K562 (cell line): Measurements from ENCODE around the gene LMO2. TPM values are rescaled to one million over a fixed set of nuclear protein-coding genes. Genes with fewer than 3 reads are reported as not detected.

Source experiments
- ATAC-seq: fragments of 200-7000 bp; cut with Tn5 transposase; 3 replicates; pipeline ENCODE4 v1.9.1; 2020; ENCODE audit warnings: moderate library complexity
- BruUV-seq: library from RNA; stranded (reverse); fragments of 400-500 nt; replicated peaks from 2 replicates; lab custom pipeline; 2021; lab: Mats Ljungman, UMichigan
- CTCF ChIA-PET: fragments of 300-600 bp; formaldehyde crosslinking; extraction: SDS; loops from one replicate; lab custom pipeline; 2021; ENCODE audit warnings: low intra/inter-chr PET ratio; lab: Yijun Ruan, JAX
- POLR2A ChIA-PET: fragments of 300-600, 350-650 bp; sonication (Branson Sonifier 250); formaldehyde crosslinking; extraction: SDS; loops from one replicate; lab custom pipeline; 2021; ENCODE audit warnings: antibody characterized with exemption, inconsistent platforms; lab: Yijun Ruan, JAX
- DNase-seq, 4 experiments: peaks; one replicate each; pipeline versions ENCODE4 v3.0.0 to v3.0.0-alpha.2; 2011 to 2018; ENCODE audit warnings: low spot score in 3 of 4, mixed read lengths in 3 of 4; ENCODE audit errors: extremely low read depth in 1 of 4
- FAIRE-seq: peaks from 2 replicates; lab custom pipeline; 2011; peaks lifted over from hg19 to GRCh38; lab: Jason Lieb, UNC
- H2AFZ ChIP-seq: 2 replicates; pipeline ENCODE4 v1.6.0; 2011; ENCODE audit warnings: low read depth, low read length, control low read depth, inconsistent platforms
- H3K27ac ChIP-seq: fragments of 200-600 bp; 3 replicates; pipeline ENCODE4 v1.8.0; 2011; ENCODE audit warnings: low read depth, mild to moderate bottlenecking, control low read depth, inconsistent platforms, low read length, moderate library complexity, mixed read lengths; ENCODE audit errors: extremely low read depth
- H3K27me3 ChIP-seq, 2 experiments: fragments of 300-600 bp in 1 of 2; 2 replicates in 1 of 2; 3 replicates in 1 of 2; pipeline versions ENCODE4 v1.6.0 to v1.8.0; 2011; ENCODE audit warnings: inconsistent platforms in 2 of 2, low read length in 2 of 2, mild to moderate bottlenecking in 1 of 2, mixed read lengths in 1 of 2, moderate library complexity in 1 of 2; ENCODE audit not compliant: control insufficient read depth in 2 of 2, insufficient read depth in 2 of 2
- H3K36me3 ChIP-seq: fragments of 300-600 bp; 3 replicates; pipeline ENCODE4 v1.8.0; 2011; ENCODE audit warnings: mild to moderate bottlenecking, low read length, inconsistent platforms; ENCODE audit not compliant: control insufficient read depth, insufficient read depth
- H3K4me1 ChIP-seq, 2 experiments: fragments of 200-600 bp in 1 of 2; replicated peaks in 1 of 2; 2 replicates in 1 of 2; 3 replicates in 1 of 2; pipeline versions ENCODE4 v1.5.1 to v1.8.0; 2011; ENCODE audit warnings: inconsistent platforms in 2 of 2, low read length in 2 of 2, mild to moderate bottlenecking in 1 of 2, mixed read lengths in 1 of 2, moderate library complexity in 1 of 2; ENCODE audit not compliant: control insufficient read depth in 2 of 2, insufficient read depth in 2 of 2
- H3K4me2 ChIP-seq: 2 replicates; pipeline ENCODE4 v1.6.1; 2011; ENCODE audit warnings: low read length, control low read depth, inconsistent platforms, mixed read lengths; ENCODE audit not compliant: insufficient read depth
- H3K4me3 ChIP-seq: fragments of 200-600 bp; sonication (generic), shearing (Covaris generic); 2 replicates; pipeline ENCODE4 v1.5.1; 2016; ENCODE audit warnings: control low read depth, inconsistent platforms
- H3K79me2 ChIP-seq: fragments of 200-600 bp; 3 replicates; pipeline ENCODE4 v1.8.0; 2011; ENCODE audit warnings: low read length, inconsistent platforms; ENCODE audit not compliant: control insufficient read depth, insufficient read depth
- H3K9ac ChIP-seq, 2 experiments: 2 replicates each; pipeline versions ENCODE4 v1.6.0 to v1.6.1; 2011; ENCODE audit warnings: low read depth in 2 of 2, low read length in 2 of 2, control low read depth in 1 of 2, inconsistent platforms in 1 of 2, mild to moderate bottlenecking in 1 of 2, mixed read lengths in 1 of 2; ENCODE audit not compliant: insufficient read depth in 1 of 2
- H3K9me1 ChIP-seq: one replicate; pipeline ENCODE4 v1.6.0; 2011; ENCODE audit warnings: inconsistent platforms, mild to moderate bottlenecking, low read length, moderate library complexity; ENCODE audit not compliant: control insufficient read depth, insufficient read depth
- H3K9me3 ChIP-seq: replicated peaks from 2 replicates; pipeline ENCODE4 v1.5.1; 2011; ENCODE audit warnings: low read depth, low read length, inconsistent platforms; ENCODE audit not compliant: control insufficient read depth, insufficient read depth
- H4K20me1 ChIP-seq: replicated peaks from 2 replicates; pipeline ENCODE4 v1.6.1; 2011; ENCODE audit warnings: low read length, inconsistent platforms, mixed read lengths; ENCODE audit not compliant: control insufficient read depth, insufficient read depth
- GTF2E2 ChIP-seq: fragments of 200-800 bp; sonication (Bioruptor generic); IDR thresholded peaks from 2 replicates; pipeline ENCODE4 v1.6.1; 2016; ENCODE audit warnings: missing genetic modification characterization, missing compliant biosample characterization
- TFE3 ChIP-seq: fragments of 450-650 bp; formaldehyde crosslinking; IDR thresholded peaks from 2 replicates; pipeline ENCODE4 v1.4.0; 2020; ENCODE audit warnings: mild to moderate bottlenecking, mixed read lengths
- ZC3H4 ChIP-seq: sonication (generic); formaldehyde crosslinking; IDR thresholded peaks from 2 replicates; pipeline ENCODE4 v1.9.0; 2021; ENCODE audit warnings: missing genetic modification reagents, borderline replicate concordance
- ZNF384 ChIP-seq: IDR thresholded peaks from 2 replicates; pipeline ENCODE4 v1.6.1; 2012; ENCODE audit warnings: low read depth, low read length, improper control_type of control experiment
- ZNF592 ChIP-seq: fragments of 450-650 bp; IDR thresholded peaks from 2 replicates; pipeline ENCODE4 v1.6.1; 2017; ENCODE audit warnings: antibody characterized with exemption, mild to moderate bottlenecking
- WGBS: fragments of 100-300 bp; shearing (Covaris generic); methylation state at CpG from one replicate; pipeline ENCODE4 v1.1.6; 2016; ENCODE audit warnings: low coverage, mixed read lengths; ENCODE audit not compliant: insufficient coverage; ENCODE audit errors: missing lambda C conversion rate; 5-methylcytosine and 5-hydroxymethylcytosine counted together
- in situ Hi-C: fragments of 300-500 bp; cut with MboI; formaldehyde crosslinking; loops from 4 replicates; pipeline ENCODE4 v1.15.0; 2018; ENCODE audit warnings: inconsistent platforms, mixed read lengths
- intact Hi-C: fragments of 100-400 bp; cut with micrococcal nuclease; formaldehyde crosslinking; loops from 2 replicates; pipeline ENCODE4 v1.14.2; 2022
- polyA plus RNA-seq, 8 experiments: library from polyadenylated mRNA; depleted of rRNA in 4 of 8; stranded (reverse) in 5 of 8; unstranded in 3 of 8; fragments of >200 nt; fragmentation: Nextera tagmentation in 2 of 8; fragmentation: Illumina TruSeq in 1 of 8; extraction: Ambion mirVana in 2 of 8; extraction: Trizol in 1 of 8; gene quantifications; 2 replicates each; pipeline versions ENCODE4 v1.2.1 to v1.2.3, GENCODE V29; 2011 to 2014; ENCODE audit warnings: inconsistent platforms in 1 of 8, missing spikeins in 1 of 8
- total RNA-seq, 7 experiments: library from RNA; depleted of rRNA in 6 of 7; stranded (reverse); fragments of >200 nt in 6 of 7; fragmentation: Illumina TruSeq in 2 of 7; extraction: Trizol in 2 of 7; gene quantifications; 2 replicates each; pipeline versions ENCODE4 v1.2.1 to v1.2.3, GENCODE V29; 2011 to 2021; ENCODE audit warnings: low replicate concordance in 1 of 7

LMO2 gene
- total and polyA plus RNA-seq, 9 of the 15 experiments (the other 6 are each of a cell fraction or from before 2014, with no cell fraction given), result 6.9 to 126 (median 91.5) TPM

- POLR2A ChIA-PET, result interaction anchor here (3.3 to 4.4 kb wide), 3 partner anchors 10 to 16 kb away, joined by 10 to 38 read pairs (median 26); partner anchors contain the start of gene LMO2
- WGBS, result 61% methylated on average over 7 of the region's 9 CpGs
- in situ Hi-C loops, result no loop called here
Measured at GRCh38 chr11:33879375-33879774, 12.5 kb downstream of the LMO2 start.

GRCh38 chr11:33877038-33877437 lies 14.8 kb downstream of the LMO2 start:
- no peaks in the 10 kb centered on the region; a peak in 1 of 5 replicates for H3K27me3 ChIP-seq
- peaks cover 20 to 42% of the 10 kb centered on the region in 2 experiments; a peak in 4 of 5 replicates for H3K4me1 ChIP-seq
- no peak overlapping the region; the same call in 1 of the 2 replicates for H3K4me2 ChIP-seq
- 71% methylated on average over 3 of the region's 3 CpGs for WGBS
- no TSS peak for BruUV-seq
- ATAC-seq (peak; percentile 51; the same call in 2 of the 3 replicates), DNase-seq (peak in 2 of 4 experiments; percentile 24 to 54), FAIRE-seq (no peak)
- no peak overlapping the region for H3K4me3 ChIP-seq
- H3K9ac ChIP-seq, result no peak overlapping the region
- in situ Hi-C loops, result no loop called here
- H4K20me1 ChIP-seq, result no peaks in the 10 kb centered on the region
- no peaks in the 10 kb centered on the region for H3K9me3 ChIP-seq
- CTCF ChIA-PET, result no interaction called here
- intact Hi-C loops, result no loop called here
- H2AFZ ChIP-seq, result peak overlapping the region; percentile 32; the same call in 1 of the 2 replicates
- H3K9me1 ChIP-seq, result no peaks in the 10 kb centered on the region
- H3K27ac ChIP-seq, result no peak overlapping the region
- peaks cover 92% of the 10 kb centered on the region for H3K79me2 ChIP-seq
- POLR2A ChIA-PET, result interaction anchor here (2.1 to 4.4 kb wide), 3 partner anchors 7 to 15 kb away, joined by 5 to 38 read pairs (median 26); partner anchors contain the start of gene LMO2
- peaks cover 11% of the 10 kb centered on the region; the same call in 2 of the 3 replicates for H3K36me3 ChIP-seq
- TF ChIP-seq ZNF592 (0 out of 2 replicates have a peak, but pooled peaks have one; percentile 29), TFE3 (CRISPR knock-in tag) (peak; percentile 30; the same call in 1 of the 2 replicates), ZC3H4 (CRISPR knock-in tag) (no peak)

More at GRCh38 chr11:33879375-33879774, 12.5 kb downstream of the LMO2 start:
- CTCF ChIA-PET, result no interaction called here
- Histone ChIP-seq H4K20me1 (no peaks in the 10 kb centered on the region), H3K4me1 (peaks cover 14 to 42% of the 10 kb centered on the region in 2 experiments; a peak in 3 of 5 replicates), H3K36me3 (peaks cover 11% of the 10 kb centered on the region; the same call in 2 of the 3 replicates), H3K4me3 (no peak overlapping the region), H3K9me1 (no peaks in the 10 kb centered on the region), H3K4me2 (peak overlapping the region; percentile 50), H3K27ac (no peak overlapping the region), H3K9me3 (no peaks in the 10 kb centered on the region), H3K27me3 (no peaks in the 10 kb centered on the region; a peak in 1 of 5 replicates), H3K79me2 (peaks cover 69% of the 10 kb centered on the region), H2AFZ (no peak overlapping the region), H3K9ac (peak overlapping the region; percentile 12 to 66; a peak in 1 of 4 replicates)
- ATAC-seq (no peak), FAIRE-seq (no peak), DNase-seq (no peak)
- no TSS peak for BruUV-seq
- intact Hi-C loops, result no loop called here
- TF ChIP-seq GTF2E2 (tag), result no peak
- TF ChIP-seq ZNF384, result peak; percentile 20; the same call in 1 of the 2 replicates
